Ectodermal cell (in vitro differentiated cells): ENCODE results near the gene PDK1.
"Not testable (repeated sequence)": the region's sequence is repeated elsewhere in the genome, so short reads cannot be mapped to it uniquely, and the experiment has no call there.

Experiments used
- H3K27ac ChIP-seq: 2 replicates; pipeline ENCODE4 v1.7.0; 2013; ENCODE audit warnings: mild to moderate bottlenecking, low read depth, low read length; ENCODE audit not compliant: insufficient read depth, poor library complexity, severe bottlenecking
- H3K27me3 ChIP-seq: 2 replicates; pipeline ENCODE4 v1.7.0; 2013; ENCODE audit warnings: mild to moderate bottlenecking, low read length; ENCODE audit not compliant: insufficient read depth, control insufficient read depth, poor library complexity, severe bottlenecking
- H3K36me3 ChIP-seq: one replicate; pipeline ENCODE4 v1.7.0; 2013; ENCODE audit warnings: low read length; ENCODE audit not compliant: control insufficient read depth, insufficient read depth
- H3K4me1 ChIP-seq: one replicate; pipeline ENCODE4 v1.7.0; 2013; ENCODE audit warnings: low read length; ENCODE audit not compliant: control insufficient read depth, insufficient read depth
- H3K4me3 ChIP-seq: 2 replicates; pipeline ENCODE4 v1.7.0; 2013; ENCODE audit warnings: low read depth, low read length, control low read depth; ENCODE audit not compliant: insufficient read depth
- H3K9me3 ChIP-seq: 2 replicates; pipeline ENCODE4 v1.7.0; 2013; ENCODE audit warnings: mild to moderate bottlenecking, low read length, moderate library complexity; ENCODE audit not compliant: control insufficient read depth
- WGBS, 2 experiments: methylation state at CpG; one replicate each; pipeline ENCODE4 v1.1.7; 2013; ENCODE audit warnings: missing lambda C conversion rate in 2 of 2; 5-methylcytosine and 5-hydroxymethylcytosine counted together

The PDK1 gene

GRCh38 chr2:172571245-172571644 is 15.4 kb downstream of the PDK1 start:
- Histone ChIP-seq H3K36me3 (peaks cover 40% of the 10 kb centered on the region), H3K4me1 (no peaks in the 10 kb centered on the region), H3K4me3 (no peak overlapping the region), H3K27ac (no peak overlapping the region), H3K27me3 (no peaks in the 10 kb centered on the region), H3K9me3 (no peaks in the 10 kb centered on the region)

GRCh38 chr2:172572981-172573380 is 17.1 kb downstream of the PDK1 start:
- no peaks in the 10 kb centered on the region for H3K9me3 ChIP-seq
- H3K27me3 ChIP-seq = no peaks in the 10 kb centered on the region
- no peak overlapping the region for H3K27ac ChIP-seq
- H3K4me3 ChIP-seq = no peak overlapping the region
- WGBS, 2 experiments = 96 to 97% methylated on average over 2 of the region's 2 CpGs
- no peaks in the 10 kb centered on the region for H3K4me1 ChIP-seq
- peaks cover 40% of the 10 kb centered on the region for H3K36me3 ChIP-seq

GRCh38 chr2:172574965-172575364 is 19.1 kb downstream of the PDK1 start:
- Histone ChIP-seq H3K36me3 (peaks cover 46% of the 10 kb centered on the region), H3K27ac (no peak overlapping the region), H3K4me1 (no peaks in the 10 kb centered on the region), H3K9me3 (no peaks in the 10 kb centered on the region), H3K4me3 (no peak overlapping the region), H3K27me3 (no peaks in the 10 kb centered on the region)
- 94 to 100% methylated on average over 1 of the region's 1 CpG for WGBS, 2 experiments

GRCh38 chr2:172578054-172578453 is 22.2 kb downstream of the PDK1 start:
- 95 to 100% methylated on average over 1 of the region's 1 CpG for WGBS, 2 experiments
- no peaks in the 10 kb centered on the region for H3K4me1 ChIP-seq
- H3K36me3 ChIP-seq = peaks cover 34% of the 10 kb centered on the region
- peaks cover 7% of the 10 kb centered on the region for H3K9me3 ChIP-seq
- H3K4me3 ChIP-seq = no peak overlapping the region
- no peaks in the 10 kb centered on the region for H3K27me3 ChIP-seq
- H3K27ac ChIP-seq = no peak overlapping the region

- Histone ChIP-seq H3K27ac (no peak overlapping the region), H3K4me1 (no peaks in the 10 kb centered on the region), H3K36me3 (peaks cover 29% of the 10 kb centered on the region), H3K9me3 (peaks cover 7% of the 10 kb centered on the region), H3K4me3 (no peak overlapping the region), H3K27me3 (no peaks in the 10 kb centered on the region)
- 85 to 94% methylated on average over 2 of the region's 2 CpGs for WGBS, 2 experiments
Measured at GRCh38 chr2:172578860-172579512, 23.1 kb downstream of the PDK1 start.

- Histone ChIP-seq H3K9me3 (peaks cover 7% of the 10 kb centered on the region), H3K27ac (no peak overlapping the region), H3K27me3 (no peaks in the 10 kb centered on the region), H3K36me3 (peaks cover 16% of the 10 kb centered on the region), H3K4me1 (no peaks in the 10 kb centered on the region), H3K4me3 (no peak overlapping the region)
Measured at GRCh38 chr2:172580544-172580943, 24.7 kb downstream of the PDK1 start.

- peaks cover 16% of the 10 kb centered on the region for H3K36me3 ChIP-seq
- no peaks in the 10 kb centered on the region for H3K27me3 ChIP-seq
- 100% methylated on average over 1 of the region's 1 CpG; no CpG with 5 or more reads in 1 of the 2 experiments for WGBS, 2 experiments
- H3K9me3 ChIP-seq = peaks cover 7% of the 10 kb centered on the region
- no peaks in the 10 kb centered on the region for H3K4me1 ChIP-seq
- H3K4me3 ChIP-seq = no peak overlapping the region
- no peak overlapping the region for H3K27ac ChIP-seq
Measured at GRCh38 chr2:172582656-172583055, 26.8 kb downstream of the PDK1 start.

- Histone ChIP-seq H3K4me1 (no peaks in the 10 kb centered on the region), H3K9me3 (peaks cover 2% of the 10 kb centered on the region), H3K27me3 (no peaks in the 10 kb centered on the region), H3K4me3 (no peak overlapping the region), H3K27ac (no peak overlapping the region), H3K36me3 (peaks cover 8% of the 10 kb centered on the region)
- WGBS, 2 experiments = 96 to 100% methylated on average over 7 to 9 of the region's 9 CpGs
Measured at GRCh38 chr2:172586245-172586891, 30.5 kb downstream of the PDK1 start.

- H3K36me3 ChIP-seq, H3K27ac ChIP-seq, H3K4me3 ChIP-seq, H3K4me1 ChIP-seq, H3K27me3 ChIP-seq, H3K9me3 ChIP-seq: not testable (repeated sequence)
- WGBS, 2 experiments = 95 to 96% methylated on average over 9 of the region's 9 CpGs
Measured at GRCh38 chr2:172587231-172587630, 31.3 kb downstream of the PDK1 start.

GRCh38 chr2:172588931-172589330 is 33.0 kb downstream of the PDK1 start:
- Histone ChIP-seq H3K27me3 (no peaks in the 10 kb centered on the region), H3K9me3 (no peaks in the 10 kb centered on the region)

More at GRCh38 chr2:172588931-172589330, 33.0 kb downstream of the PDK1 start:
- no peak overlapping the region for H3K27ac ChIP-seq
- H3K4me1 ChIP-seq = no peaks in the 10 kb centered on the region
- peaks cover 8% of the 10 kb centered on the region for H3K36me3 ChIP-seq
- 92 to 94% methylated on average over 4 of the region's 4 CpGs for WGBS, 2 experiments
- H3K4me3 ChIP-seq = no peak overlapping the region
